ENCODE results near the gene TMTC1.

DNA sequence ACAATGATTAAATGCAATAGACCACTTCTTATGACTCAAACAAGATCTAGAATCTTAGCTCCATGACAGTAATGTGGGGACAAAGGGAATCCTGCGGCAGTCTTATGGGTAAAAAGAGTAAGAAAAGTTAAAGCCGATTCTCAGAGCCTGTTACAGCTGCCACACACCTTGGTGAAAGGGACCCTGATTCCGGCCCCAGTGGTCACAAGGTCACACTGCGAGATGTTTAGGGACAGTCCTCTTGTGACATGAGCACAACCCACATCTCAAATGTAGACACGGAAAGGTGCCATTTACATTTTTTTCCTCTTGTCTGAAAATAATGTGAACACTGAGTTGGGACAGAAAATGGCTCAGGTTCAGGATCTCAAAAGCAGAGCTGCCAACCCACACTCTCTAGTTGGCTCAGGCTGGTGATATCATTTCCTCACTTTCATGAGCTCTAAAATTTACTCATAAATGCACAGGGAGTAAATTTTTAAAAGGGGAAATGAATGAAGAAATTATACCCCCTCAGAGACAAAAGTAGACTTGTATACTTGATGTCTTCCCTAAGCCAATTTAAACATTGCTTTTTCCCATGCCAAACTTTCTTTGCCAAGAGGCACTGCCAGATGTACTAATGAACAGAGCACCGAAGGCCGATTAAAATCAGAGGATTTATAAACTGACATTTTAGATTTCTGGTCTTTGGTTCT, 173.1 kb downstream of the TMTC1 start:
- TF ChIP-seq CTCF (IDR thresholded peaks at IDR 0.05) (no peak), POLR2A (IDR thresholded peaks at IDR 0.05) (no peak)
